Pancreas (tissue), 10 donors: ENCODE measurements around the gene TRIM25. TPM values are rescaled to one million over a fixed set of nuclear protein-coding genes. Genes with fewer than 3 reads are reported as not detected.

Experiments used
- ATAC-seq, 4 donors: fragments of 200-7000 bp; cut with Tn5 transposase; one replicate each; pipeline versions ENCODE4 v1.8.0 to v1.9.1; 2020; ENCODE audit warnings: mild to moderate bottlenecking in 4 of 4, moderate library complexity in 4 of 4
- DNase-seq, 6 donors: peaks; one replicate each; pipeline ENCODE4 v3.0.0-alpha.2; 2020
- FAIRE-seq: peaks from 2 replicates; lab custom pipeline; 2012; peaks lifted over from hg19 to GRCh38; lab: Jason Lieb, UNC
- H3K27ac ChIP-seq, 4 donors: fragments of 200-600 bp; sonication (generic); 1 replicate in 3 of 4; 2 replicates in 1 of 4; pipeline versions ENCODE4 v1.5.0 to v1.8.0; 2020
- H3K27me3 ChIP-seq, 4 donors: fragments of 200-600 bp; one replicate each; pipeline ENCODE4 v1.8.0; 2021
- H3K36me3 ChIP-seq, 3 donors: fragments of 200-600 bp; sonication (generic) in 1 of 3; one replicate each; pipeline versions ENCODE4 v1.5.0 to v1.8.0; 2020 to 2021
- H3K4me1 ChIP-seq, 3 donors: fragments of 200-600 bp; one replicate each; pipeline ENCODE4 v1.8.0; 2021
- H3K4me3 ChIP-seq, 4 donors: fragments of 200-600 bp; sonication (generic) in 2 of 4; one replicate each; pipeline versions ENCODE4 v1.5.0 to v1.8.0; 2020 to 2021
- H3K9me3 ChIP-seq, 4 donors: fragments of 200-600 bp; one replicate each; pipeline ENCODE4 v1.8.0; 2021
- CTCF ChIP-seq, 4 donors: fragments of 200-600 bp; sonication (generic) in 3 of 4; IDR thresholded peaks; one replicate each; pipeline versions ENCODE4 v1.5.0 to v1.8.0; 2021; ENCODE audit warnings: antibody characterized with exemption in 4 of 4
- WGBS, 2 donors: extraction: QIAGEN DNeasy Blood & Tissue Kit; methylation state at CpG; one replicate each; pipeline ENCODE4 v1.1.7; 2013; 5-methylcytosine and 5-hydroxymethylcytosine counted together
- intact Hi-C, 3 donors: fragments of 100-400 bp; cut with DNase I; formaldehyde crosslinking; loops; one replicate each; pipeline versions ENCODE4 v1.11.1 to v1.14.2; 2022
- polyA plus RNA-seq, 2 donors: library from polyadenylated mRNA; stranded (reverse); fragments of 200-250 nt; gene quantifications; one replicate each; pipeline ENCODE4 v1.2.3, GENCODE V29; 2013
- total RNA-seq, 6 donors: library from RNA; stranded (reverse); fragmentation: NEBNext Ultra II Directional in 4 of 6; extraction: Animal tissue kit (Norgen Biotek cat#: 25700) in 4 of 6; gene quantifications; one replicate each; pipeline versions ENCODE4 v1.2.1 to v1.2.4, GENCODE V29; 2021 to 2023
- donor health status: healthy with polysubstance abuse.
- donor health status: DM: no; HTN: no; CAD: no; lungs with moderate emphysema.
- donor health status: DM: no; HTN: no; CAD: no.
- donor health status: control.
- donor health status: control.
- donor health status: Bipolar disorder and iron deficiency.
- donor health status: DM: yes; HTN: yes; CAD: no.
- donor health status: DM: no; HTN: no; CAD: no.
- donor health status: DM: no; HTN: no; CAD: no.
- donor health status: DM: yes; HTN: yes; CAD: no.

TRIM25 gene
- total and polyA plus RNA-seq, 8 donors: 12.2 to 39.4 (median 20.1) TPM

- ATAC-seq (no peak), DNase-seq (no peak), FAIRE-seq (no peak)
- Histone ChIP-seq H3K36me3 (peaks cover 4 to 56% (median 28%) of the 10 kb centered on the region in 3 donors), H3K27ac (no peak overlapping the region), H3K9me3 (no peaks in the 10 kb centered on the region), H3K4me3 (no peak overlapping the region), H3K27me3 (no peaks in the 10 kb centered on the region), H3K4me1 (no peaks in the 10 kb centered on the region)
- intact Hi-C loops: no loop called here
- no peak for TF ChIP-seq CTCF (IDR thresholded peaks at IDR 0.05)
- WGBS, 2 donors: 92 to 94% methylated on average over 7 of the region's 7 CpGs
These were observed 22.8 kb downstream of the TRIM25 start for GRCh38 chr17:56890906-56891674.

- H3K36me3 ChIP-seq: peaks cover 4 to 50% (median 24%) of the 10 kb centered on the region in 3 donors
- H3K4me1 ChIP-seq: no peaks in the 10 kb centered on the region
- FAIRE-seq (no peak), ATAC-seq (no peak), DNase-seq (no peak)
- TF ChIP-seq CTCF (IDR thresholded peaks at IDR 0.05): no peak
- no peaks in the 10 kb centered on the region for H3K9me3 ChIP-seq
- no peaks in the 10 kb centered on the region for H3K27me3 ChIP-seq
- WGBS, 2 donors: 91 to 95% methylated on average over 6 of the region's 6 CpGs
- no peak overlapping the region for H3K4me3 ChIP-seq
- H3K27ac ChIP-seq: no peak overlapping the region
- intact Hi-C loops: no loop called here
These were observed 23.5 kb downstream of the TRIM25 start for GRCh38 chr17:56890390-56890789.

GRCh38 chr17:56887552-56888467 lies 26.0 kb downstream of the TRIM25 start:
- intact Hi-C loops: no loop called here
- 97 to 98% methylated on average over 9 of the region's 9 CpGs for WGBS, 2 donors
- ATAC-seq: no peak
- no peaks in the 10 kb centered on the region for H3K9me3 ChIP-seq
- H3K27me3 ChIP-seq: no peaks in the 10 kb centered on the region
- no peaks in the 10 kb centered on the region for H3K4me1 ChIP-seq
- FAIRE-seq: no peak
- H3K4me3 ChIP-seq: no peak overlapping the region
- no peak overlapping the region for H3K27ac ChIP-seq
- no peak for TF ChIP-seq CTCF (IDR thresholded peaks at IDR 0.05)
- DNase-seq: no peak
- peaks cover 0 to 24% (median 6%) of the 10 kb centered on the region in 3 donors for H3K36me3 ChIP-seq

GRCh38 chr17:56887105-56887504 lies 26.7 kb downstream of the TRIM25 start:
- FAIRE-seq: no peak
- TF ChIP-seq CTCF (IDR thresholded peaks at IDR 0.05): no peak
- H3K36me3 ChIP-seq: peaks cover 0 to 20% (median 6%) of the 10 kb centered on the region in 3 donors
- H3K9me3 ChIP-seq: no peaks in the 10 kb centered on the region
- DNase-seq: no peak
- H3K4me1 ChIP-seq: no peaks in the 10 kb centered on the region
- intact Hi-C loops: no loop called here
- ATAC-seq: no peak
- WGBS, 2 donors: 97% methylated on average over 5 of the region's 5 CpGs
- H3K4me3 ChIP-seq: no peak overlapping the region
- no peaks in the 10 kb centered on the region for H3K27me3 ChIP-seq
- no peak overlapping the region for H3K27ac ChIP-seq
